H4 (cell line): Measurements from ENCODE around the gene ZNF445. TPM values are rescaled to one million over a fixed set of nuclear protein-coding genes. Genes with fewer than 3 reads are reported as not detected.
"Not testable (repeated sequence)": the region's sequence is repeated elsewhere in the genome, so short reads cannot be mapped to it uniquely, and the experiment has no call there.

ENCODE experiments used
- DNase-seq: peaks from one replicate; pipeline ENCODE4 v3.0.0-alpha.2; 2015; ENCODE audit warnings: low spot score
- total RNA-seq: library from RNA; depleted of rRNA; stranded (reverse); fragments of >200 nt; shearing (Covaris generic); gene quantifications from 2 replicates; pipeline ENCODE4 v1.2.3, GENCODE V29; 2014; rRNA removed

ZNF445 gene
- total RNA-seq = 1.2 and 2.0 TPM in 2 replicates

GRCh38 chr3:44477312-44478030 is at the start of gene ZNF445:
Gene ZNF445 (minus strand): TSS chr3:44477670. CDS start chr3:44455549, 22,121 bp downstream.
- DNase-seq = peak; percentile 19

GRCh38 chr3:44525060-44525459 is 47.6 kb upstream of the ZNF445 start:
- no peak for DNase-seq

GRCh38 chr3:44522494-44522933 is 45.0 kb upstream of the ZNF445 start:
- no peak for DNase-seq

GRCh38 chr3:44521721-44522120 is 44.3 kb upstream of the ZNF445 start:
- no peak for DNase-seq

GRCh38 chr3:44518782-44519156 is 41.3 kb upstream of the ZNF445 start:
- no peak for DNase-seq

GRCh38 chr3:44516230-44516629 is 38.8 kb upstream of the ZNF445 start:
- DNase-seq = no peak

GRCh38 chr3:44513513-44513912 is 36.0 kb upstream of the ZNF445 start:
- no peak for DNase-seq

GRCh38 chr3:44511238-44511566 is 33.7 kb upstream of the ZNF445 start:
- DNase-seq = no peak

- no peak for DNase-seq
Observed at GRCh38 chr3:44510000-44510368, 32.5 kb upstream of the ZNF445 start.

GRCh38 chr3:44509393-44509921 is 32.0 kb upstream of the ZNF445 start:
- DNase-seq = no peak

GRCh38 chr3:44506961-44507360 is 29.5 kb upstream of the ZNF445 start:
- no peak for DNase-seq

GRCh38 chr3:44506556-44506955 is 29.1 kb upstream of the ZNF445 start:
- no peak for DNase-seq

- no peak for DNase-seq
Observed at GRCh38 chr3:44504566-44504965, 27.1 kb upstream of the ZNF445 start.

- not testable (repeated sequence) for DNase-seq
Observed at GRCh38 chr3:44503178-44503577, 25.7 kb upstream of the ZNF445 start.

- no peak for DNase-seq
Observed at GRCh38 chr3:44501971-44502370, 24.5 kb upstream of the ZNF445 start.

- DNase-seq = not testable (repeated sequence)
Observed at GRCh38 chr3:44499899-44500168, 22.4 kb upstream of the ZNF445 start.

GRCh38 chr3:44499149-44499898 is 21.9 kb upstream of the ZNF445 start:
- DNase-seq = no peak

GRCh38 chr3:44495636-44496415 is 18.4 kb upstream of the ZNF445 start:
- no peak for DNase-seq

GRCh38 chr3:44492496-44492895 is 15.0 kb upstream of the ZNF445 start:
- DNase-seq = no peak

GRCh38 chr3:44482721-44483120 is 5.3 kb upstream of the ZNF445 start:
- DNase-seq = no peak

- DNase-seq = no peak
Observed at GRCh38 chr3:44478606-44479094, 1.2 kb upstream of the ZNF445 start.

GRCh38 chr3:44478055-44478468 is 592 bp upstream of the ZNF445 start:
- DNase-seq = no peak

GRCh38 chr3:44476963-44477311 is 533 bp downstream of the ZNF445 start:
- no peak for DNase-seq
